NCI-H82 treated with DMSO at 0.1 percent for 48 hours (cell line): ENCODE measurements around the gene RAB11FIP4.

ENCODE experiments used
- DNase-seq: peaks from one replicate; lab custom pipeline; 2025; ENCODE audit not compliant: unreplicated experiment; lab: John Stamatoyannopoulos, UW

The RAB11FIP4 gene

DNA sequence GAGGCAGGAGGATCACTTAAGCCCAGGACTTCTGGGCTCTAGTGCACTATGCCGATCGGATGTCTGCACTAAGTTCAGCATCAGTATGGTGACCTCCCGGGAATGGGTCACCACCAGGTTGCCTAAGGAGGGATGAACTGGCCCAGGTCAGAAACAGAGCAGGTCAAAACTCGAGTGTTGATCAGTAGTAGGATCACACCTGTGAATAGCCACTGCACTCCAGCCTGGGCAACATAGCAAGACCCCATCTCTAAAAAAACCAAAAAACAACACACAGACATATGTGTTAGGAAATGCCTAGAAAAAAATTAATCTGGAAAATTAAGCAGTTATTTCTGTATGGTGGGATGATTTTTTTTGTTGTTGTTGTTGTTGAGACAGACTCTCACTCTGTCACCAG, 127.0 kb downstream of the RAB11FIP4 start:
- DNase-seq: no peak

DNA sequence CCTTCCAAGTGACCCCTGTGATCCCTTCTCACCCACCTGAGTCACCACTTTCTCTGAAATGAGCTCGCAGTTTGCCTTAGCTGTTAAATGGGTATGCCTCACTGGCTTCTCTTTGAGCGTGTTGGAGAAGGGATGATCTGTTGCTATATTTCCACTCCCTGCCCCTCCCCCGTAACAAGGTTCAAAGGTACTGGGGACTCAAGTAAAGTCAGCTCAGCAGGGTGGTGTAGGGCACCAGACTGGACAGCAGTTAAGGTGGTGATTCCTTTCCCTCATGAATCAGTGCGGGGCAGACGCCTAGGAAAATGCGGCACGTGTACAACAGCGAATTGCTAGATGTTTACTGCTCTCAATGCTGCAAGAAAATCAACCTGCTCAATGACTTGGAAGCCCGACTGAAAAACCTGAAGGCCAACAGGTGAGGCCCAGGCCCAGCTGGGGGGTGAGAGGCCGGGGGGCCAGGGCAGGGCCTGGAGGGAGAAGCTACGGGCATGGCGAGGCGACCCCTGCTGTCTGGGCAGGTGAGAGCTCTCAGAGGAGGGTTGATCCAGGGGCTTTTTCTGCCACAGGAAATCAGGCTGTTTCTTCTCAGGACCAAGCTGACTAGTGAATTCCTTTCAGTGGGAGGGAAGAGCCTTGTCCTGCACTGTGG, 130.3 kb downstream of the RAB11FIP4 start:
- no peak for DNase-seq

DNA sequence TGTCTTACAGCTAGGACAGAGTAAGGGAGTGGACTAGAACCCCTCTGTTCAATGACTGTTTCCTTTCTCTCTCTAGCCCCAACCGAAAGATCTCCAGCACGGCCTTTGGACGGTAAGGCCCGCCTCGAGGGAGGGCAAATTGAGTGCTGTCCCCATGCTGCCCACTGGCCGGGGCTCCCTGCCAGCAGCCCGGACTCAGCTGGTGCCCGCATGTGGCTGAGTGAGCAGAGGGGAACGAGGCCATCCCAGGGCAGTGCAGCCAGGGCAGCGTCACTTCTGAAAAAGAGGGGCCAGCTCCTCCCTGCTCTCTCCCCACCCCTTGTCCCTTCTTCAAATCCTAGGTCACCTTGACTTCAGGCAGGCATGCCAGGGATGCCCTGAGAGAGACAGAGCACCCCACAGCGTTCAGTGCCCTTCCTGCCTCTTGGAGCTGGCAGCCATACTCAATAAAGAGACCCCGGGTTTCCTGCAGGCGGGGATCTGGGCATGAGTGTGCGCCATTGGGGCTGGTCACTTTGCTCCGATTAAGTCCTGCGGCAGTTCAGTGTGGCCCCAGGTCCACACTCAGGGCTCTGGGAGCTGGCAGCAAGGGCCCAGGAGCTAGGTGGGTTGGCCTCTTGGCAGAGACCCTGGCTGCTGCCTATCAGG, 130.9 kb downstream of the RAB11FIP4 start:
- DNase-seq: no peak

DNA sequence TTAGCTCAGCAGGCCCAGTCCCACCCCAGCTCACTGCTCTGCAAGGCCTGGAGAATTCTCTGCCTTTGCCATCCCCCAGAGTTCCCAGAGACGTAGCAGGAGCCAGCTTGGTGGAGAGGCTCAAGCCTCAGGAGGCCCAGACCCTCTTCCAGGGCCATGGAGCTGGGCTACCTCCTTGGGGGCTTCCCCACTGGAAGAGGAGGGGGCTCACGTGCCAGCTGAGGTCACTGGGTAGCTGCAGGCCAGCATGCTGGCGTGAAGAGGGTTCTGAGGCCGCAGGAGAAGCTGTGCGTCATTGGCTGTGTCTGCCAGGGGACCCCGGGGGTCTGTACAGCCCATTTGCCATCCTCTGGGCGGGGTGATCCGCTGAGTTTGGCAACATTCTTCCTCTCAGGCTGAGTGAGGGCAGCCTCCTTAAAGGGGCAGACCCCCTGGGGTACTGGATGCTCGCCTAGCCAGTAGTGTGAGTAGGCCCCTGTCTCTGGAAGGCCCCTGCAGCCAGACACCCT, 131.6 kb downstream of the RAB11FIP4 start:
- no peak for DNase-seq

DNA sequence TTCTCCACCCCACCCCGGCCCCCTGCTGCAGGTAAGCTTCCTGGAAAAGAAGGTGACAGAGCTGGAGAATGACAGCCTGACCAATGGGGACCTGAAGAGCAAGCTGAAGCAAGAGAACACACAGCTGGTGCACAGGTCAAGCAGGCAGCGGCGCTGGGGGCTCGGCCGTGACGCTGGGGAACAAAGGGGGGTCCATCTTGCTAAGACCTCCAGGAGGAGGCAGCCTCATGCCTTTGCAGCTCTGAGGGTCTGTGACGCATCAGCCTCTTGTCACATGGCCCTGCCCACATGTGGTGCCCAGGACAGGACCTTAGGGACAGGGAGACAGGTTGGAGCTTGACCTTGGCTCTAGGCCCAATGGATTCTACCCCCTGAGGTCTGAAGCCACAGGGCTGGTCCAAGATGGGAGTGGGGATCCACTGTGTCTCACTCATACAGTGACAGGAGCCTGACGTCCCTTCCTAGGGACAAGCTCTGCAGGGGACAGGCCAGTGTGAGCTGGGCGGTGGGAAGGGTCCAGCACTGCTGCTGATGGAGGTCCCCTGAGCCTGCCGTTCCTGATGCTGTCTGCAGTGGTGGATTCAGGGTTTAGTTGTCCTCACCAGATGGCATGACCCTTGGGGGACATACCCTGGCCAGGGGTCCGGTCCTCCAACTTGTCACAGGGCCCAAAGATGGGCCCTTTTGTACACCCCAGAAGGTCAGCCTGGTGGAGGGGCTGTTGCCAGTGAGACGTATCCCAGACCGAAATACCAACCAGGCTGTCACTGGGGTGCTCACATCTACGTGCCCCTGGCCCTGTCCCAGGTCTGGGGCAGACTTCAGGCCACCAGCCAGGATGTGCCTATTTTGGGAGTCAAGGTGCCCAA, 132.6 kb downstream of the RAB11FIP4 start:
- DNase-seq: no peak

DNA sequence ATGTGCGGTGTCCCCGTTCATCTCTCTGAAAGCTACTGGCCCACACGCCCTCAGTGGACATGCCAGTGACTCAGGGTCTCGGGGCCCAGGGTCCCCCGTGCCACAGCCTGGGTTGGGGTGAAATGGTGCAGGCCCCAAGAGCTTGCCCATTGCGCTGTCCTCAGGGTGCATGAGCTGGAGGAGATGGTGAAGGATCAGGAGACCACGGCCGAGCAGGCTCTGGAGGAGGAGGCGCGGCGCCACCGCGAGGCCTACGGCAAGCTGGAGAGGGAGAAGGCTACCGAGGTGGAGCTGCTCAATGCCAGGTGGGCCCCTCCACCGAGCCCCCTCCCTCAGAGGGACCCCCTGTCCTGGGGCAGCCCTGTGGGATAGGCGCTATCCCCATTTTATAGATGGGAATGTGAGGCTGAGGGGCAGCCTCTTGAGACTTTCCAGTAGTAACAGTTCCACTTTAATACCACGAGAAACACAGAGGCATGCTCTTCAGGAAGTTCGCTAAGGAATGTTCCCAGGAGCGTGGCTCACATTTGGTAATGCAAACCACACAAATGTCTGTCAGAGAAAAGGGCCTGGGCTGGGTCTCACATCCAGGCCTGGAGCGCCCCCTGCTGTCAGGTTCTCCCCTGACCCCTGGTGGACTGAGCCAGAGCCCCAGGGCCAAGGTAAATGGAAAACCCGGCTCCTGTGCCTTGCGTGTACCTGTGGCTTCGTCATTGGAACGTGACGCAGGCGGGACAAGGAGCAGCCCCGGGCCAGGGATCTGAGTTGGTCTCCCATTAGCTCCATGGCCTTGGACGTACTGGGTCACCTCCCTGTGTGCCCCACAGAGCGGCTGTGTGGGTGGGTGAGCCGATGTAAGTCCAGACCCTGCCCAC, 133.7 kb downstream of the RAB11FIP4 start:
- DNase-seq: no peak

DNA sequence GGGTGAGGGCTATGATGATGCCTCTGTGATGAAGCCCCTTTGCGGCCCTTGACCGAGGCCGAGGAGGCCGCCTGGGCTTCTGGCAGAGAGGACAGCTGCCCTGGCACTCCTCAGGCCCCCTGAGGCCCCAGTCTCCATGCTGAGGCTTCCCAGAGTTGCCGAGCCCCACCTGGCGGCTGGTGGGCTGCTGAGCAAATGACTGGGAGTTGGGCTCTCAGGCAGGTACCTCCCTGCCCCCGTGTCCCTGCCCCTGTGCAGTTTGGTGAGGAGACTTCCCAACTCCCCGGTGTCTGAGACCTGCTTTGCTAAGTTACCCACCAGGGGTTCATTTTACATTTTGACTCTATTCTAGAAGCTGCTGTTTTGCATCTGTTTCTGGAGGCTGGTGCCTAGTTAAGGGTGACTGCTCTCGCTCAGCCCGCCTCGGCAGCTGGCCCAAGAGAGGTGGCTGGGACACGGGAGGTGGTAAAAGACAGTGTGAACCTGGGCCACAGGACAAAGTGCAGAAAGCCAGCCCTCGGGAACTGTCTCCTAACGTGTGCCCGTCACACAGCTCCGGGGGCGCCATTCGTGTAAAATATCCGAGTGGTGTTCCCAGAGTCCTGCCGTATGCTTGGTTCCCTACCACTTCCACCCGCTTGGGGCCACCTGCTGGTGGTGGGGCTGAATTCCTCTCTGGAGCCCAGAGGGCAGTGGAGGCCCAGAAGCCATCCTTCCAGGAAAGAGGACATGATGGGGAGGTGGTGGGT, 134.5 kb downstream of the RAB11FIP4 start:
- no peak for DNase-seq

DNA sequence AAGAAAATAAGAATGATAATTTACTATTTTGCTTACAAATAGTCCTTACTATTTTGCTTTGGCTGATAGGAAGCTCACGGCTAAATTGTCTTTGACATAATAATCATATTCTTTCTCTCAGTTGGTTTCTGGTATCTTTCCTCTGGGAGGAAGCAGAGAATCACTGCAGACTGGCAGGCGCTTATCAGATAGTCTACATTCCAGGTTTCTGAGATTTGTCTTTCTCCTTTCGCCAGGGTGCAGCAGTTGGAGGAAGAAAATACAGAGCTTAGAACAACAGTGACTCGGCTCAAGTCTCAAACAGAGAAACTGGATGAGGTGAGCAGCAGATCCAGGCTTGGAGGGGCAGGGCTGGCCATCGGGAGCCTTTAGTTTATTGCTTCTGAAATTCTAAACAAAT, 136.1 kb downstream of the RAB11FIP4 start:
- DNase-seq: no peak

DNA sequence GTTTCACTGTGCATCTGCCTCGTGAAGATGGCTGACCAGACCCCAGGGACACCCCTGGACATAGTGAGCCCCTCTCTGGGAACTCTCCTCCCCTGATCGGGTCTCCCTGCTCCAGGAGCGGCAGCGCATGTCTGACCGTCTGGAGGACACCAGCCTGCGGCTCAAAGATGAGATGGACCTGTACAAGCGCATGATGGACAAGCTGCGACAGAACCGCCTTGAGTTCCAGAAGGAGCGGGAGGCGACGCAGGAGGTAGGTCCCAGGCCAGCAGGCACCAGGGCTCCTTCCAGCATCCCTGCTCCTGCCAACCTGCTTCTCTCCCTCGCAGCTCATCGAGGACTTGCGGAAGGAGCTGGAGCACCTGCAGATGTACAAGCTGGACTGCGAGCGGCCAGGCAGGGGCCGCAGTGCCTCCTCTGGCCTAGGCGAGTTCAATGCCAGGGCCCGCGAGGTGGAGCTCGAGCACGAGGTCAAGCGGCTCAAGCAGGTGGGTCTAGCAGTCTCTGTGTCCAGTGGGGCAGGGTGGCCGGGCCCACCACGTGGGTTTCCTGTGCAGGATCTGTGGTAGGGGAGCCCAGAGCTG, 136.9 kb downstream of the RAB11FIP4 start:
- DNase-seq: no peak

DNA sequence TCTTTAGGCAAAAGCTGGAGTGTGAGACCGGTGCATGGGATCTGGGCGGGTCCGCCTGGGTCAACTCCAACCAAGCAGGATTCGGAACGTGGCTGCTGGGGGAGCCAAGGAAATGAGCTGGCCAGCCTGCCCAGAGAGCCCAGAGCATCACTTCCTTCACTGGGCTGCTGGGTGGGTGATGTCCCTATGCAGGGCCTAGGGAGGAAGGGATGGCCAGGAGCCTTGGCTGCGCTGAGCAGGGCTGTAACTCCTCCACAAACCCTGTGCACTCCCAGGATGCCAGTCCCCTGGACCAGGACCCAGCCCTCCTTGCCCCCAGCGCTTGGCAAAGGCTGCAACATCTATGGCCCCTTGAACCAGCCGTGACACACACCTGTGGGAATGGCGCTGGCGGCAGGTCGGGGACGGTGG, 138.4 kb downstream of the RAB11FIP4 start:
- DNase-seq: no peak

DNA sequence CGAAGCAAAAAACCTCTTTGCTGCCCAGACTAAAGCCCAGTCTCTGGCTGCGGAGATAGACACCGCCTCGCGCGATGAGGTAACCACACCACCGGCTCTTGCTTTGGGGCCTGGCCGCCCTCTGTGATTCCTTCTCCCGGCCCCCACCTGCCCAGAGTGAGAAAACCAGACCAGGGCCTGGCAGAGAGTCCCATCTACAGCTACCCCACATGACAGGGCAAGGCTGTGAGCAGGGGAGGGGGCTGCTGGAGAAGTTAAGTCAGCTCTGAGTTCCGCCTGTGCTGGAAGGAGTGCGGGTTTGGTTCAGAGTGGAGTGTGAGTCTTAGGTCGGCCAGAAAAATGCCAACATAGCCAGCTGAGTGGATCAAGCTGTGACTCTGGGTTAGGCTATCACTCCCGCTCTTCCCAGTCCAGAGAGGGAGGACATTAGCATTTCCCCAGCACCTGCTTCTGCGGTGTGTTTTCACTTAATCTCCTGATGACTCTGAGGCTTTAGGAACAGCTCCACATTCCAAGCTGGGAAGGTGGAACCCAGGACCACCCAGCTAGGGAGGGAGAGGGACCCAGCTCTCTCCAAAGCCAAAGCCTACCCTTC, 139.0 kb downstream of the RAB11FIP4 start:
- no peak for DNase-seq

DNA sequence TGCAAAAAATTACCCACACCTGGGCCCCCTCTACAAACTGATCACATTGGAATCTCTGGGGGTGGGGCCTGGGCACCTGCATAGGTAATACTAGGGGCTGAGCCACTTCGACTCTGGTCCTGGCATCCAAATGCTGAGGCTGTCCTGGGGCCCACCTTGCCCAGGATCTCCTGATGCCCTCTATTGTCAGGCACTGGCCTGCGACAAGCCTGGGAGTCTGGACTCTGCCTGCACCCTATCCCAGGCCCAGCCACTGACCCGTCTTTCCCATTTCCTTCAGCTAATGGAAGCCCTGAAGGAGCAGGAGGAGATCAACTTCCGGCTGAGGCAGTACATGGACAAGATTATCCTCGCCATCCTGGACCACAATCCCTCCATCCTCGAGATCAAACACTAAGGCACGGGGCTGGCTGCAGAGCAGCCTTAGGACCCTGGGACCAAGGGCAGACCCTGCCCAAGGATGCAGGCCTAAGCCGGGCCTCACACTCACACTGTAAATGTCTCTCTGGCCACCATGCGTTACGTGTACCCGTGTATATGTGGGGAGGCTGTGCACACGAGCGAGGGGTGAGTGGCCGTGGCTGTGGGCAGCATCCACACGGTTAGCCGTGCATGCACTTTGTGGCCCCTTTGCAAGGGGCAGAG, 140.0 kb downstream of the RAB11FIP4 start:
- no peak for DNase-seq

DNA sequence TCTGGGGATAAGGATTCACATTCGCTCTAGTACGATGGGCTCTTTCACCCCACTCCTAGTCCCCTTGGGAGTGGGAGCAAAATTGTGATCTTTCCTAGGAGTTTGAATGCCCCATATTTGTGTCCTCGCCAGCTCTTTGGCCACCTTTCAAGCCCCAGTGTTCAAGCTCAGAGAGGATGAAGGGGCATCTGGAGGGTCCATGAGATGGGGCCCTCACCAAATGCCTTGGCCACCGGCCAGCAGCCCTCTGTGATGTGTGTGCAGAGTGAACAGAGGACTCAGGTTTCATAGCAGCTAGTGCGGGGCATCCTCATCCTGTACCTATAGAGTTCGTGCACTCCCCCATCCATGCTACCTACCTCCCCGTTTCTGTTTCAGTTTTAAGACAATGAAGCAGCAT, 140.6 kb downstream of the RAB11FIP4 start:
- DNase-seq: no peak

DNA sequence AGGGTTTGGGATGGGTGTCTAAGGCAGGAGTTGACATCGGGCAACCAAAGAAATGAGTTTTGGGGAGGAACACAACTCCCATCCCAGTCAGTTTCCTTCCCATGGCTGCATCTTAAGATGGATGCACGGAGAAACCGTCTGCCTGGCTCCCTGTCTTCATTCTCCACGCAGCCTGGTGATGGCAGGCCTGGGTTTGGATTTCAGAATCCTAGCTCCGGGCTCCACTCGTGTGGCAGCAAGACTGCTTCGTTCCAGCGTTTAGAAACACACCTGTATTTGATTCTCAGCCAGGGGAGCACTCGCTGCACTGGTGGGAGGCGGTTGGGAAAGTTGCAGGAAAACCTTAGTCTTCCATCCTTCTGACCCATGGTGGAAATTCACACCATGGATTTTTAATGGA, 141.1 kb downstream of the RAB11FIP4 start:
- DNase-seq: no peak

DNA sequence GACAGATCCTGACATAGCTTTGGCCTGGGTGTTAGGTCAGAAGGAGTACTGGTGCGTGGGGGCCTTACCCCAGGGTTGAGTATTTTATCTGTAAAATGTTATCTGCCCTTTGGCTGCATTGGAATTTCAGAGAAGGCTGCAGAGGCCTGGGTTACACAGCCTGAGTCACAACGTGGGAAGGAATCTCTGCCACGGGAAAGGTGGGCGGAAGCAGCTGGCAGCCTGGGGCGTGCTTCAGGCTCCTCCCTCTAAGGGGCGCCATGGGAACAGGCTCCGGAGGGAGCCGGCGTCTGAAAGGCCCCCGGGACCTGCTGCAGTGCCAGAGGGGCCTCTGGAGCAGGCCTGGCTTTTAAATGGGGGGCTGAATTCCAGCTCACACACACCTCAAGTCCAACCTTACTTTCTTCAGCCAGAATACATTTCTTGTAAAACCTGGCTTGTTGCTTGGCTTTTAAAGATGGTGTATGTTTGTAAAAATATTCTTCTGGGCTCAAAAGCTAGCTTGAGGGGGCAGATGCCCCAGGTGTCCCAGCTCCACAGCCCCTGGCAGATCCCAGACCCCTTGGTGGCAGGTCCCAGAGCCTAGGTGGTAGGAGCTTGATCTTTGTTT, 142.2 kb downstream of the RAB11FIP4 start:
- DNase-seq: no peak

DNA sequence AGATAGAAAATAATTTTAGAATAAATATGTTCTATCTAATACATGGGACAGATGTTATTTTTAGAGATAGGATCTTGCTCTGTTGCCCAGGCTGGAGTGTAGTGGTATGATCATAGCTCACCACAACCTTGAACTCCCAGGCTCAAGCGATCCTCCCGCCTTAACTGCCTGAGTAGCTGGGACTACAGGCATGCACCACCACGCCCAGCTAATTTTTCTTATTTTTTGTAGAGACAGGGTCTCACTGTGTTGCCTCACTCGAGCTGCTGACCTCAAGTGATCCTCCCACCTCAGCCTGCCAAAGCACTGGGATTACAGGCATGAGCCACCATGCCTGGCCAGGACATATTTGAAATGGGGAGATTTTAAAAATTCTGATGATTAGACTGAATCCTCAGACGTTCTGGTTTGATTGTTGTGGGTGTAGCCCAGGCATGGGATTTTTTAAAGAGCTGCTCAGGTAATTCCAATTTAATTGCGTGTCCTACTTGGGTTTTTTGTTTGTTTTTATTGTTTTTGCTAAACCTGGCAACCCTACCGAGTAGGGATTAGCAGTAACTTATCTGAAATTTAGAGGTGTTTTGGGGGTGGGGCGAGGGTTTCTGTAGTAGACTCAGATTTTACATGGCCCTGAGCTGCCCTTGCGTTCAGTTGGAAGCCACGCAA, 142.9 kb downstream of the RAB11FIP4 start:
- no peak for DNase-seq

DNA sequence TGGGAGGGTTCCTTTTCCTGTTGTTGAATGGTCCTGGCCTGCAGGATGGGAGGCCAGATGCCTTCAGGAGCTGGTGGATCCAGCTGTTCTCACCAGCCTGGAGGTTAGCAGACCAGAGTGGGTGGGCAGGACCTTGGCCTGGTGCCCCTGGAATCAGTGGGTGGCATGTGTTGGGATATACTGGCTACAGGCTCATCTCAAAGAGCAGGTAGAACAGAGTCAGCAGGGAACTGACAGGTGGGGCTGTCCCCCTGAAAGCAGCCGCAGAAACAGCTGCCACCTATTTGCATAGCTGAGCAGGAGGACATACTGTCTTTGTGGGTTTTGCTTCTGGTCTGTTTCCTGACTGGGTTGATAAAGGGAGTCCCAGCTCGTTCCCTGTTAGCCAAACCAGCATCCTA, 144.1 kb downstream of the RAB11FIP4 start:
- no peak for DNase-seq

DNA sequence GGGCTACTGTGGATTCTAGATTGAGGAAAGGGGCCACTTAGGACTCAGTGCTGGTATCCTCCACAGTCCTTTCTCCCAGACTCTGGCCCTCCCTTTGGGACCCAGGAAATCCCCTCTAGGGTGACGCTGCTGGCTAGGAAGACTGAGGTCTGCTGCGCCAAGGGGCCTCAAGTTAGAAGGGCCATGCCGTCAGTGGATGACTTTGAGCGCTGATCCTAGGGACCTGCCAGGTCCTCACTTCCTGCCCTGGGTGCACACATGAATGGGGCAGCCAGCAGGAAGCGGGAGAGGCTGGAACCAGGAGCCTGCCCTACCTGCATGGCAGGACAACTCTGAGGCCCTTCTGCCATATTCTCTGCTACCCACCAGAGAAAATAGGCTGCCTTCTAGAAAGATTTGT, 145.0 kb downstream of the RAB11FIP4 start:
- DNase-seq: no peak
